B cell (primary cell): ENCODE measurements around the gene MRPL36. TPM values are rescaled to one million over a fixed set of nuclear protein-coding genes. Genes with fewer than 3 reads are reported as not detected.

Experiments used
- ATAC-seq: fragments of 200-7000 bp; cut with Tn5 transposase; one replicate; pipeline ENCODE4 v1.10.0; 2021; ENCODE audit warnings: low read depth, mild to moderate bottlenecking, moderate number of reproducible peaks, moderate library complexity
- CTCF ChIA-PET: fragments of 350-600 bp; sonication (Branson Sonifier 250); formaldehyde crosslinking; loops from one replicate; lab custom pipeline; 2021; ENCODE audit warnings: antibody characterized with exemption, inconsistent platforms; lab: Charles Lee
- POLR2A ChIA-PET: fragments of 350-600 bp; sonication (Branson Sonifier 250); formaldehyde crosslinking; loops from one replicate; lab custom pipeline; 2021; ENCODE audit warnings: antibody characterized with exemption; lab: Charles Lee
- DNase-seq: peaks from one replicate; pipeline ENCODE4 v3.0.0; 2013
- H2AFZ ChIP-seq: 2 replicates; pipeline ENCODE4 v1.6.1; 2012; ENCODE audit warnings: mild to moderate bottlenecking, low read depth, low read length; ENCODE audit not compliant: insufficient read depth, poor library complexity, severe bottlenecking
- H3K27ac ChIP-seq, 2 donors: 1 replicate in 1 of 2; 2 replicates in 1 of 2; pipeline ENCODE4 v1.5.1; 2012 to 2013; ENCODE audit warnings: low read length in 2 of 2, mild to moderate bottlenecking in 2 of 2, moderate library complexity in 1 of 2
- H3K27me3 ChIP-seq, 4 experiments: fragments of 200-600 bp in 1 of 4; sonication (generic) in 1 of 4; replicated peaks in 1 of 4; 1 replicate in 2 of 4; 2 replicates in 2 of 4; pipeline versions ENCODE4 v1.6.1 to v1.7.0; 2013 to 2016; ENCODE audit warnings: low read length in 3 of 4, mild to moderate bottlenecking in 2 of 4, mixed read lengths in 1 of 4, moderate library complexity in 1 of 4; ENCODE audit not compliant: insufficient read depth in 4 of 4, control insufficient read depth in 3 of 4; ENCODE audit errors: control extremely low read depth in 1 of 4
- H3K36me3 ChIP-seq, 2 experiments: replicated peaks in 1 of 2; 1 replicate in 1 of 2; 2 replicates in 1 of 2; pipeline versions ENCODE4 v1.6.1 to v1.7.1; 2013; ENCODE audit warnings: low read length in 1 of 2; ENCODE audit not compliant: insufficient read depth in 2 of 2, control insufficient read depth in 1 of 2; ENCODE audit errors: control extremely low read depth in 1 of 2, extremely low read depth in 1 of 2
- H3K4me1 ChIP-seq, 2 donors: fragments of 200-600 bp in 1 of 2; sonication (generic) in 1 of 2; 1 replicate in 1 of 2; 2 replicates in 1 of 2; pipeline versions ENCODE4 v1.5.1 to v1.6.1; 2013 to 2017; ENCODE audit warnings: low read length in 2 of 2; ENCODE audit not compliant: control insufficient read depth in 2 of 2, insufficient read depth in 2 of 2
- H3K4me2 ChIP-seq: replicated peaks from 2 replicates; pipeline ENCODE3; 2012; ENCODE audit warnings: mild to moderate bottlenecking, low read depth, low read length; ENCODE audit not compliant: poor library complexity, severe bottlenecking
- H3K4me3 ChIP-seq, 5 experiments: fragments of 200-600 bp in 1 of 5; sonication (generic) in 1 of 5; 1 replicate in 3 of 5; 2 replicates in 2 of 5; pipeline versions ENCODE4 v1.5.1 to v1.7.0; 2011 to 2016; ENCODE audit warnings: low read length in 4 of 5, mild to moderate bottlenecking in 4 of 5, low read depth in 2 of 5, control low read depth in 1 of 5, moderate library complexity in 1 of 5; ENCODE audit not compliant: insufficient read depth in 1 of 5; ENCODE audit errors: control extremely low read depth in 1 of 5, extremely low read depth in 1 of 5
- H3K79me2 ChIP-seq: fragments of 200-600 bp; sonication (generic); one replicate; pipeline ENCODE4 v1.6.0; 2016; ENCODE audit warnings: low read length; ENCODE audit not compliant: control insufficient read depth, insufficient read depth
- H3K9ac ChIP-seq: fragments of 200-600 bp; sonication (generic); 2 replicates; pipeline ENCODE4 v1.6.1; 2017; ENCODE audit warnings: mild to moderate bottlenecking, low read length, moderate library complexity
- H3K9me3 ChIP-seq, 3 donors: one replicate each; pipeline versions ENCODE4 v1.6.1 to v1.7.1; 2013; ENCODE audit warnings: low read length in 2 of 3; ENCODE audit not compliant: control insufficient read depth in 2 of 3, insufficient read depth in 1 of 3; ENCODE audit errors: control extremely low read depth in 1 of 3
- H4K20me1 ChIP-seq: 2 replicates; pipeline ENCODE4 v1.6.0; 2012; ENCODE audit warnings: mild to moderate bottlenecking, low read length; ENCODE audit not compliant: insufficient read depth, control insufficient read depth, poor library complexity, severe bottlenecking
- H3K27ac Mint-ChIP-seq: one replicate; pipeline ENCODE4 v1.8.0; 2021; ENCODE audit warnings: mixed read lengths
- H3K27me3 Mint-ChIP-seq: one replicate; pipeline ENCODE4 v1.8.0; 2021; ENCODE audit warnings: mixed read lengths
- H3K4me1 Mint-ChIP-seq: one replicate; pipeline ENCODE4 v1.8.0; 2021; ENCODE audit warnings: mixed read lengths
- H3K4me3 Mint-ChIP-seq: one replicate; pipeline ENCODE4 v1.8.0; 2021; ENCODE audit warnings: mixed read lengths
- H3K9me3 Mint-ChIP-seq: one replicate; pipeline ENCODE4 v1.8.0; 2022; ENCODE audit warnings: mixed read lengths; ENCODE audit not compliant: insufficient read depth
- EZH2 ChIP-seq: IDR thresholded peaks from 2 replicates; pipeline ENCODE4 v1.6.1; 2012; ENCODE audit warnings: borderline replicate concordance, low read depth, mild to moderate bottlenecking, moderate library complexity, low read length; ENCODE audit not compliant: insufficient read depth, poor library complexity, severe bottlenecking
- WGBS: methylation state at CpG from one replicate; pipeline ENCODE4 v1.1.5; 2013; ENCODE audit warnings: missing lambda C conversion rate; ENCODE audit not compliant: insufficient coverage; 5-methylcytosine and 5-hydroxymethylcytosine counted together
- intact Hi-C: fragments of 100-400 bp; cut with micrococcal nuclease; formaldehyde crosslinking; loops from one replicate; pipeline ENCODE4 v1.10.0; 2022
- polyA plus RNA-seq: library from polyadenylated mRNA; depleted of rRNA; stranded (reverse); fragments of >200 nt; gene quantifications from 2 replicates; pipeline ENCODE4 v1.2.3, GENCODE V29; 2012
- total RNA-seq, 2 donors: library from RNA; stranded (reverse); fragments of 120-200 nt in 1 of 2; gene quantifications; 1 replicate in 1 of 2; 2 replicates in 1 of 2; pipeline versions ENCODE4 v1.2.3 to v1.2.4, GENCODE V29; 2013 to 2022
- TF ChIP-seq, protein P1 (sequence below): fragments of 200-600 bp; IDR thresholded peaks from one replicate; pipeline ENCODE4 v1.8.0; 2022; ENCODE audit warnings: antibody characterized with exemption, mild to moderate bottlenecking

Gene MRPL36
- total and polyA plus RNA-seq, 2 donors (not counting 1 experiment from before 2014, with no cell fraction given): 12.5 to 25.0 TPM

DNA sequence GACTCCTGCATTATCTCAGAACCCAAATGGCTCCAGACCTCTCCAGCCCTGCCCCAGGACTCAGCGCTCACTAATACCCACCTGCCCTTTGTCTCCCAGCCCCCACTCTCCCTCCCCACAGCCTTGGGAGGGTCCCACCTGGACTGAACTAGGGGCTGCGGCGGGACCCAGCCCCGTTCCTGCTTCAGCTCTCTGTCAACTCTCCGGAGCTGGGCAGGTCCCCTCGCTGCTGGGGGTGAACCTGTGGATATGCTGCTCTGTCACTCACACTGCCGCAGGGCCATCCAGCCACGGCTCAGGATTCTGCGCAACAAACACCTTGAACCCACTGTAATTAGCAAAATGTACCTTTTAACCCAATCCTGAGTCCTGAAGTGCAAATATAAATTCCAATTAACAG lies 38.4 kb upstream of the MRPL36 start:
- intact Hi-C loops: no loop called here
- ATAC-seq: no peak
- H3K4me1 Mint-ChIP-seq: no peaks in the 10 kb centered on the region
- Histone ChIP-seq H3K4me1 (no peaks in the 10 kb centered on the region), H3K79me2 (no peaks in the 10 kb centered on the region), H3K27me3 (peaks cover 0 to 16% (median 0%) of the 10 kb centered on the region in 4 experiments), H3K4me3 (no peak overlapping the region), H3K27ac (no peak overlapping the region), H2AFZ (no peak overlapping the region), H3K4me2 (no peak overlapping the region), H3K9me3 (no peaks in the 10 kb centered on the region), H4K20me1 (no peaks in the 10 kb centered on the region), H3K9ac (no peak overlapping the region), H3K36me3 (no peaks in the 10 kb centered on the region)
- POLR2A ChIA-PET: no interaction called here
- H3K27ac Mint-ChIP-seq: no peak overlapping the region
- no peaks in the 10 kb centered on the region for H3K9me3 Mint-ChIP-seq
- TF ChIP-seq, protein P1, sequence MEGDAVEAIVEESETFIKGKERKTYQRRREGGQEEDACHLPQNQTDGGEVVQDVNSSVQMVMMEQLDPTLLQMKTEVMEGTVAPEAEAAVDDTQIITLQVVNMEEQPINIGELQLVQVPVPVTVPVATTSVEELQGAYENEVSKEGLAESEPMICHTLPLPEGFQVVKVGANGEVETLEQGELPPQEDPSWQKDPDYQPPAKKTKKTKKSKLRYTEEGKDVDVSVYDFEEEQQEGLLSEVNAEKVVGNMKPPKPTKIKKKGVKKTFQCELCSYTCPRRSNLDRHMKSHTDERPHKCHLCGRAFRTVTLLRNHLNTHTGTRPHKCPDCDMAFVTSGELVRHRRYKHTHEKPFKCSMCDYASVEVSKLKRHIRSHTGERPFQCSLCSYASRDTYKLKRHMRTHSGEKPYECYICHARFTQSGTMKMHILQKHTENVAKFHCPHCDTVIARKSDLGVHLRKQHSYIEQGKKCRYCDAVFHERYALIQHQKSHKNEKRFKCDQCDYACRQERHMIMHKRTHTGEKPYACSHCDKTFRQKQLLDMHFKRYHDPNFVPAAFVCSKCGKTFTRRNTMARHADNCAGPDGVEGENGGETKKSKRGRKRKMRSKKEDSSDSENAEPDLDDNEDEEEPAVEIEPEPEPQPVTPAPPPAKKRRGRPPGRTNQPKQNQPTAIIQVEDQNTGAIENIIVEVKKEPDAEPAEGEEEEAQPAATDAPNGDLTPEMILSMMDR: no peak
- no peak for TF ChIP-seq EZH2
- peaks cover 32% of the 10 kb centered on the region for H3K27me3 Mint-ChIP-seq
- CTCF ChIA-PET: no interaction called here
- DNase-seq: no peak
- WGBS: 86% methylated on average over 8 of the region's 9 CpGs
- no peak overlapping the region for H3K4me3 Mint-ChIP-seq

DNA sequence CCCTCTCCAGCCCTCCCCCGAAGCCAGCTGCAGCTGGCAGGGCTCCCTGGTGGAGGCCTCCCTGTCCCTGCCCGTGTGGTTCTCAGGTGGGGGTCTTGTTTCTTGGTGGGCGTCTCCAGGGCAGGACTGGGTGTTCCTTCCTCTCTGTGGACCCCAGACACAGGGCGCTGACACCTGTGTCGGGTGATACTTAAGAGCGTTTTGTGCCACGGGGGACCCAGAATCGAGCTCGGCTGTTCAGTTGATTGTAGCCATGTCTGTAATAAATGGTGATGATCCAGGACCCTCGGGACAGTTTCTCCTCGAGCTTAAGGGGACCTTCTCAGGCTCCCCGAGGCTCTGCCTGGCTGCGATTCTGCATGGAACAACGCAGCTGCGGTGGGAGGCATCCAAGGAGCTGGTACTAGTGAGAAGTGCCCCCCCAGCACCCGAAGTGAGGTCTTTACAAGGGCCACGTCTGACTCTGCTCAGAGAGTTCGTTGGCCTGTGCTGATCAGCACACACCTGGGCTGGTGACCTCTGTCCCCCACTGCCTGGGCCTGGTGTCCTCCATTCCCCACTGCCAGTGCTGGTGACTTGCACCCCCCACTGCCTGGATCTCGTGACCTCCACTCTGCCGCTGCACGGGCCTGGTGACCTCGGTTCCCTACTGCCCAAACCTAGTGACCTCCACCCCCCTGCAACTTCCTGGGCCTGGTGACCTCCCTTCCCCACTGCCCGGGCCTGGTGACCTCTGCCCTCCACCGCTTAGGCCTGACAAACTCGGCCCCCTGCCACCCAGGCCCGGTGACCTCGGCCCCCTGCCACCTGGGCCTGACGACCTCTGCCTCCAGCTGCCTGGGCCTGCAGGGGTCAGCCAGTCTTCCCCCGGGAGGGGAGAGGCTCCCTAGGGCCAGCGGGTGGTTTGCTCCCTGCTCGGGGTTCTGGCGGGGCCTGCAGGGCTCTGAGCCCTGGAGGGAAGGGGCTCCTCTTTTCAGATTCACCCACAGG lies 37.5 kb upstream of the MRPL36 start:
- H3K27me3 Mint-ChIP-seq: peaks cover 29% of the 10 kb centered on the region

More for the DNA sequence above, 37.5 kb upstream of the MRPL36 start:
- Histone ChIP-seq H3K36me3 (no peaks in the 10 kb centered on the region), H3K9ac (no peak overlapping the region), H3K9me3 (no peaks in the 10 kb centered on the region), H3K4me2 (no peak overlapping the region), H3K4me1 (no peaks in the 10 kb centered on the region), H3K4me3 (no peak overlapping the region), H3K27ac (no peak overlapping the region), H3K27me3 (peaks cover 0 to 16% (median 0%) of the 10 kb centered on the region in 4 experiments), H2AFZ (no peak overlapping the region), H3K79me2 (no peaks in the 10 kb centered on the region), H4K20me1 (no peaks in the 10 kb centered on the region)
- CTCF ChIA-PET: no interaction called here
- DNase-seq: no peak
- 83% methylated on average over 29 of the region's 32 CpGs for WGBS
- no peak overlapping the region for H3K4me3 Mint-ChIP-seq
- no peak overlapping the region for H3K27ac Mint-ChIP-seq
- no peaks in the 10 kb centered on the region for H3K9me3 Mint-ChIP-seq
- no peak for ATAC-seq
- H3K4me1 Mint-ChIP-seq: no peaks in the 10 kb centered on the region
- intact Hi-C loops: no loop called here
- TF ChIP-seq, protein P1: no peak
- no peak for TF ChIP-seq EZH2
- POLR2A ChIA-PET: no interaction called here
